Endothelial cell (in vitro differentiated cells): ENCODE measurements around the gene SPINT2. TPM values are rescaled to one million over a fixed set of nuclear protein-coding genes. Genes with fewer than 3 reads are reported as not detected.

Experiments
- DNase-seq: peaks from one replicate; pipeline ENCODE4 v3.0.0; 2021; ENCODE audit warnings: low spot score
- H3K27ac Mint-ChIP-seq: one replicate; pipeline ENCODE4 v1.8.0; 2021; ENCODE audit warnings: mixed read lengths, inconsistent platforms; ENCODE audit not compliant: unreplicated experiment
- H3K27me3 Mint-ChIP-seq: one replicate; pipeline ENCODE4 v1.8.0; 2021; ENCODE audit warnings: mild to moderate bottlenecking, moderate library complexity, mixed read lengths, inconsistent platforms; ENCODE audit not compliant: unreplicated experiment
- H3K36me3 Mint-ChIP-seq: one replicate; pipeline ENCODE4 v1.8.0; 2021; ENCODE audit warnings: mild to moderate bottlenecking, low read depth, mixed read lengths, inconsistent platforms; ENCODE audit not compliant: unreplicated experiment
- H3K4me1 Mint-ChIP-seq: one replicate; pipeline ENCODE4 v1.8.0; 2021; ENCODE audit warnings: mild to moderate bottlenecking, mixed read lengths, inconsistent platforms; ENCODE audit not compliant: unreplicated experiment
- H3K4me3 Mint-ChIP-seq: one replicate; pipeline ENCODE4 v1.8.0; 2021; ENCODE audit warnings: mild to moderate bottlenecking, mixed read lengths, inconsistent platforms; ENCODE audit not compliant: unreplicated experiment
- H3K9me3 Mint-ChIP-seq: one replicate; pipeline ENCODE4 v1.8.0; 2021; ENCODE audit warnings: mixed read lengths, inconsistent platforms; ENCODE audit not compliant: unreplicated experiment
- long read RNA-seq: library from polyadenylated mRNA; unstranded; transcript quantifications from one replicate; pipeline ENCODE4 v2.0.0, GENCODE V29; 2020; ENCODE audit not compliant: unreplicated experiment
- total RNA-seq: library from RNA; stranded (reverse); fragmentation: NEBNext Ultra II Directional; extraction: Animal tissue kit (Norgen Biotek cat#: 25700); gene quantifications from one replicate; pipeline ENCODE4 v1.2.1, GENCODE V29; 2021; ENCODE audit not compliant: unreplicated experiment
- TF ChIP-seq, protein P1 (sequence below): fragments of 200-600 bp; sonication (generic); IDR thresholded peaks from one replicate; pipeline ENCODE4 v1.5.0; 2021; ENCODE audit warnings: antibody characterized with exemption; ENCODE audit not compliant: unreplicated experiment

The SPINT2 gene, protein sequence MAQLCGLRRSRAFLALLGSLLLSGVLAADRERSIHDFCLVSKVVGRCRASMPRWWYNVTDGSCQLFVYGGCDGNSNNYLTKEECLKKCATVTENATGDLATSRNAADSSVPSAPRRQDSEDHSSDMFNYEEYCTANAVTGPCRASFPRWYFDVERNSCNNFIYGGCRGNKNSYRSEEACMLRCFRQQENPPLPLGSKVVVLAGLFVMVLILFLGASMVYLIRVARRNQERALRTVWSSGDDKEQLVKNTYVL
- total RNA-seq: 93.4 TPM
- long read RNA-seq, transcript SPINT2-201 (7 exons, 1,802 nt): major isoform, 138 of 142 reads
- long read RNA-seq, partial matches to known transcripts: 1 of 142 reads
- long read RNA-seq, other reads (novel, unspliced or antisense): 3 of 142 reads

- TF ChIP-seq, protein P1, sequence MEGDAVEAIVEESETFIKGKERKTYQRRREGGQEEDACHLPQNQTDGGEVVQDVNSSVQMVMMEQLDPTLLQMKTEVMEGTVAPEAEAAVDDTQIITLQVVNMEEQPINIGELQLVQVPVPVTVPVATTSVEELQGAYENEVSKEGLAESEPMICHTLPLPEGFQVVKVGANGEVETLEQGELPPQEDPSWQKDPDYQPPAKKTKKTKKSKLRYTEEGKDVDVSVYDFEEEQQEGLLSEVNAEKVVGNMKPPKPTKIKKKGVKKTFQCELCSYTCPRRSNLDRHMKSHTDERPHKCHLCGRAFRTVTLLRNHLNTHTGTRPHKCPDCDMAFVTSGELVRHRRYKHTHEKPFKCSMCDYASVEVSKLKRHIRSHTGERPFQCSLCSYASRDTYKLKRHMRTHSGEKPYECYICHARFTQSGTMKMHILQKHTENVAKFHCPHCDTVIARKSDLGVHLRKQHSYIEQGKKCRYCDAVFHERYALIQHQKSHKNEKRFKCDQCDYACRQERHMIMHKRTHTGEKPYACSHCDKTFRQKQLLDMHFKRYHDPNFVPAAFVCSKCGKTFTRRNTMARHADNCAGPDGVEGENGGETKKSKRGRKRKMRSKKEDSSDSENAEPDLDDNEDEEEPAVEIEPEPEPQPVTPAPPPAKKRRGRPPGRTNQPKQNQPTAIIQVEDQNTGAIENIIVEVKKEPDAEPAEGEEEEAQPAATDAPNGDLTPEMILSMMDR: no peak
- Mint-ChIP-seq H3K9me3 (no peaks in the 10 kb centered on the region), H3K4me1 (peaks cover 29% of the 10 kb centered on the region), H3K4me3 (peak within 1 kb of the TSS; percentile 96), H3K27ac (peak within 1 kb of the TSS; percentile 76), H3K27me3 (peaks cover 11% of the 10 kb centered on the region), H3K36me3 (peaks cover 3% of the 10 kb centered on the region)
- peak; percentile 67 for DNase-seq
Observed at GRCh38 chr19:38264486-38265212, at the start of gene SPINT2. Gene SPINT2, plus strand, starts transcription at chr19:38264573. Its CDS starts 320 bp downstream, at chr19:38264893.

DNA sequence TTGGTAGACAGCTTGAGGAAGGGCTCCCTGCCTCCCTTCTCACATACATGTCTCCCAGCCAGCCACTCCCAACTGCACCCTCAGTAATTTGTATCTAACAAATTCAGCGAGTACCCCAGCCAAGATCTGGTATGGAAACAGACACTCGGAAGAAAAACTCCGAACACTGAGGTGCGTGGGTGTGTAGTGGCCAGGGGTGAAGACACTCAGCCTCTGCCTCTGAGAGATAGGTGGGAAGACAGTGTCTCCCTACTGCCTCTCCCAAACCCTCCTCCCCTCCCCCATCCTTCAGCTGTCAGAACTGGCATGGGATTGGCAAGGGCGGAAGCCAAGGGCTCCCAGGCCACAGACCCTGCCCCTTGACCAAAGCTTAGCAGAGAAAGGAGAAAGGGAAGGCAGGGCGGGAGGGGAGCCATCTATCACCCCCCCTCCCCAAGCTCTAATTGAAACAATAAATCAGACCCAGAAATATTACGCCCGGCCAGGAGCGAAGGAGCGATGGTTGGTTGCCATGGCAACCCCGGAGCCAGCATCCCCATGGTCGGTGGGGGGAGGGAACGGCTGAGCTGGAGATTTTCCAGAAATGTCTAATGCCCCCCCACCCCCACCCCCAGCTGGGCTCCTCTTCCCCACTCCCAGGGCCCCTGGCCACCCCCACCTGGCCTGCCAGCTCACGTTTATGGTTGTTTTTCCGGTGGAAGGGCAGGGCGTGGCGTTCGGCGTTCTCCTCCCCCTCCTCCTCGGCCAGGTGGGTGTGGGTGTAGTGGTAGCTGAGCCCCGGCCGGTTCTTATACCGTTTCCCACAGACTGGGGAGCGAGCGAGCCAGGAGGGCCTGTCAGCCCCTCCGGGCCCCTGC lies 47.4 kb upstream of the SPINT2 start:
- no peak overlapping the region for H3K27ac Mint-ChIP-seq
- TF ChIP-seq, protein P1: no peak
- DNase-seq: no peak
- no peak overlapping the region for H3K4me3 Mint-ChIP-seq
- H3K9me3 Mint-ChIP-seq: no peaks in the 10 kb centered on the region
- H3K4me1 Mint-ChIP-seq: no peaks in the 10 kb centered on the region
- H3K27me3 Mint-ChIP-seq: peaks cover 15% of the 10 kb centered on the region
- peaks cover 6% of the 10 kb centered on the region for H3K36me3 Mint-ChIP-seq

GRCh38 chr19:38218204-38218603 lies 46.2 kb upstream of the SPINT2 start:
- H3K27ac Mint-ChIP-seq: no peak overlapping the region
- no peak for DNase-seq
- no peaks in the 10 kb centered on the region for H3K9me3 Mint-ChIP-seq
- H3K36me3 Mint-ChIP-seq: peaks cover 7% of the 10 kb centered on the region
- no peak overlapping the region for H3K4me3 Mint-ChIP-seq
- H3K4me1 Mint-ChIP-seq: peaks cover 1% of the 10 kb centered on the region
- TF ChIP-seq, protein P1: no peak
- peaks cover 15% of the 10 kb centered on the region for H3K27me3 Mint-ChIP-seq

DNA sequence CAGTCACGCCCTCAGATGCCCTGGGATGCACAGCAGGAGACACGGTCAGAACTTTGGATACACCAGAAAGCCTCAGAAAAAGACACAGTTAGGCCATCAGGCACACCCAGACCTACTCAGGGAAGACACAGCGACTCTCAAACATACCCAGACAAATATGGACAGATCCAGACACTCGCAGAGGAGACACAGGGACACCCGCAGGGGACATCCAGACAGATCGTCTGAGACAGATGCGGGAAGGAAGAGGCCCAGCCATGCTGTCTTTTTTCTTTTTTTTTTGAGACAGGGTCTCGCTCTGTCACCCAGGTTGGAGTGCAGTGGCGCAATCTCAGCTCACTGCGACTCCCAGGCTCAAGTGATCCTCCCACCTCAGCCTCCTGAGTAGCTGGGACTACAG lies 45.2 kb upstream of the SPINT2 start:
- peaks cover 18% of the 10 kb centered on the region for H3K27me3 Mint-ChIP-seq
- peaks cover 5% of the 10 kb centered on the region for H3K4me1 Mint-ChIP-seq
- no peaks in the 10 kb centered on the region for H3K9me3 Mint-ChIP-seq
- H3K4me3 Mint-ChIP-seq: no peak overlapping the region
- TF ChIP-seq, protein P1: no peak
- no peak for DNase-seq
- H3K36me3 Mint-ChIP-seq: peaks cover 13% of the 10 kb centered on the region
- no peak overlapping the region for H3K27ac Mint-ChIP-seq
